Activated CD8-positive, alpha-beta T cell treated with anti-CD3 and anti-CD28 coated beads, Interleukin-2, amount 10 ng/mL, durations not matched to agents 7 days and 5 days (primary cell): ENCODE measurements around the gene LYRM1. TPM values are rescaled to one million over a fixed set of nuclear protein-coding genes. Genes with fewer than 3 reads are reported as not detected.
"Not testable (repeated sequence)": the region's sequence is repeated elsewhere in the genome, so short reads cannot be mapped to it uniquely, and the experiment has no call there.

Experiments
- ATAC-seq: fragments of 150-1000 bp; cut with Tn5 transposase; one replicate; pipeline ENCODE4 v1.10.0; 2021; ENCODE audit warnings: moderate library complexity
- CTCF ChIA-PET: fragments of 350-600 bp; sonication (Branson Sonifier 250); formaldehyde crosslinking; loops from one replicate; lab custom pipeline; 2021; ENCODE audit warnings: antibody characterized with exemption; lab: Charles Lee
- POLR2A ChIA-PET: fragments of 350-600 bp; sonication (Branson Sonifier 250); formaldehyde crosslinking; loops from one replicate; lab custom pipeline; 2021; ENCODE audit warnings: antibody characterized with exemption; lab: Charles Lee
- DNase-seq: peaks from one replicate; pipeline ENCODE4 v3.0.0-alpha.2; 2020
- H3K27ac Mint-ChIP-seq: one replicate; pipeline ENCODE4 v1.8.0; 2021; ENCODE audit warnings: mild to moderate bottlenecking, mixed read lengths
- H3K27me3 Mint-ChIP-seq: one replicate; pipeline ENCODE4 v1.8.0; 2021; ENCODE audit warnings: low read depth, mixed read lengths
- H3K36me3 Mint-ChIP-seq: one replicate; pipeline ENCODE4 v1.8.0; 2021; ENCODE audit warnings: low read depth, mixed read lengths
- H3K4me1 Mint-ChIP-seq: one replicate; pipeline ENCODE4 v1.8.0; 2021; ENCODE audit warnings: low read depth, mixed read lengths
- H3K4me3 Mint-ChIP-seq: one replicate; pipeline ENCODE4 v1.8.0; 2021; ENCODE audit warnings: mild to moderate bottlenecking, mixed read lengths
- H3K9me3 Mint-ChIP-seq: one replicate; pipeline ENCODE4 v1.8.0; 2022; ENCODE audit warnings: mixed read lengths; ENCODE audit not compliant: insufficient read depth
- total RNA-seq, 2 experiments: library from RNA; stranded (reverse); gene quantifications; one replicate each; pipeline ENCODE4 v1.2.3, GENCODE V29; 2021

The LYRM1 gene, protein sequence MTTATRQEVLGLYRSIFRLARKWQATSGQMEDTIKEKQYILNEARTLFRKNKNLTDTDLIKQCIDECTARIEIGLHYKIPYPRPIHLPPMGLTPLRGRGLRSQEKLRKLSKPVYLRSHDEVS
- 10 to 100 TPM; 27.5 to 28.0 TPM for total RNA-seq

DNA sequence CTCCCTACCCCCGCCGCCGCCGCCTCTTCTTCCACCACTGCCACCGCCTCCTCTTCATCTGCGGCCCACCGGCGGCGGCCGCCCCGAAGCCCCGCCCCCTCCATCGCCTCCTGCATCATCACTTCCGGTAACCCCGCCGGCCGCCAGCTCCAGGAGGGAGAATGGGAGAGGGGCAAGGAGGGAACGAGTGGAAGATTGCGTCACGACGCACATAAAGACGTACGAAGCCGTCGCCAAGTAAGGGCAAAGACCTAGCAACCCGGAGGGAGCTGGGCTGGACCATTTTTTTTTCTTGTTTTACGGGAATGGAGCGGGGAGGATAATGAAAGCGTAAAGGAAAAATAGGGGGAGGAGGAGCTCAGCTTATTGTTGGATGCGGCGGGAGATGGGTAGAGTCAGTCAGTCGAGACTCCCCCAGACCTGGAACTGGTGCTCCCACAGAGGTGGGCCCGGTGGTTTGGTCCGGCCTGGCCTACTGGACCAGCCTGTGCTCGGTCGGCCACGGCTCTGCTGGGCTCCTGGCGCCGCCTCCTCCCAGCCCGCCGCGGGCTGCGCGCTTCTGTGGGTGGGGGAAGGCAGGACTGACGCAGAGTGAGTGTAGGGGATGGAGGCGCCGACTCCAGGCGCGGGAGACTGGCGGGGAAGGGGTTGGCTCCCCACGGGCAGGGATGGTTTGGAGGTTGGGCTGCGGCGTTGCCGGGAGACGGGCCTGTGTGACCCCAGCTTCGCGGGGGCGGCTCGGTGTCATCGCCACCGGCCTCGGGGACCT lies at the start of gene LYRM1, which contains the start of gene DCUN1D3:
TSS of gene LYRM1 (plus strand) at position 473 of the 769 bp plus-strand sequence. CDS start 14,785 bp downstream, outside the sequence.
TSS of gene DCUN1D3 (minus strand) at position 60 of the 769 bp plus-strand sequence. CDS start 37,820 bp downstream, outside the sequence.
- peak within 1 kb of the TSS; percentile 95 for H3K27ac Mint-ChIP-seq
- peaks cover 50% of the 10 kb centered on the region for H3K36me3 Mint-ChIP-seq
- ChIA-PET CTCF (interaction anchor here (0.7 to 5.2 kb wide), 10 partner anchors 9 to 94 kb away, joined by 3 to 38 read pairs (median 4); no protein-coding TSS in a partner anchor), POLR2A (interaction anchor here (0.7 to 6.4 kb wide), 11 partner anchors 8 to 160 kb away, joined by 3 to 46 read pairs (median 4); partner anchors contain the start of genes ERI2 and REXO5)
- peak within 1 kb of the TSS; percentile 83 for H3K4me3 Mint-ChIP-seq
- peaks cover 72% of the 10 kb centered on the region for H3K4me1 Mint-ChIP-seq
- no peaks in the 10 kb centered on the region for H3K27me3 Mint-ChIP-seq
- peak; percentile 93 for DNase-seq
- no peaks in the 10 kb centered on the region for H3K9me3 Mint-ChIP-seq
- ATAC-seq, result peak; percentile 81

- Mint-ChIP-seq H3K27me3 (no peaks in the 10 kb centered on the region), H3K9me3 (no peaks in the 10 kb centered on the region), H3K27ac (no peak overlapping the region), H3K4me3 (no peak overlapping the region), H3K36me3 (peaks cover 26% of the 10 kb centered on the region), H3K4me1 (peaks cover 33% of the 10 kb centered on the region)
- ATAC-seq (no peak), DNase-seq (no peak)
- POLR2A ChIA-PET, result interaction anchor here (1.6 kb wide), 1 partner anchor 49 kb away, joined by 4 read pairs; the partner anchor contains the start of gene DCUN1D3
- CTCF ChIA-PET, result interaction anchor here (0.8 to 4.0 kb wide), 30 partner anchors 15 to 308 kb away, joined by 3 to 42 read pairs (median 5); partner anchors contain the start of gene LYRM1
Observed at GRCh38 chr16:20850981-20851380, 49.6 kb upstream of the LYRM1 start.

DNA sequence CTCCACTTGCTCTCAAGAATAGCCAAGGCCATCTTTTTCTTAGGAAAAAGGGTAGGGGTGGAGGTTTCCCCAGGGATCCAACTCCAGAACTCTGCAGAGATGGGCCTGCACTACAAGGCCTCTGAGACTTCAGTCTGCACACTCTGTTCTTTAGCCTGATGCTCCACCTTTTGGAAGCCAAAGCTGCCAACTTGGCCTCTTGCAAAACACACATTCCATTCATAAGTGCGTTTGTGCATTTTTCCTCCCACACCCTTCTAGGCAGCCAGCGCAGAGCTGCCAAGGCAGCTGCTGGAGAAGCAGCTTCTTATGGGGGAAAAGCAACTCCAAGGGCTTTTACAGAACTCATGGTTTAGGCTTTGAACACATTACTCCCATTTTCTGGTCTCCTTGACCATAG lies 49.0 kb upstream of the LYRM1 start:
- ATAC-seq (no peak), DNase-seq (no peak)
- H3K4me3 Mint-ChIP-seq, result no peak overlapping the region
- H3K4me1 Mint-ChIP-seq, result peaks cover 31% of the 10 kb centered on the region
- H3K27ac Mint-ChIP-seq, result no peak overlapping the region
- H3K9me3 Mint-ChIP-seq, result no peaks in the 10 kb centered on the region
- no peaks in the 10 kb centered on the region for H3K27me3 Mint-ChIP-seq
- CTCF ChIA-PET, result interaction anchor here (1.1 to 4.0 kb wide), 11 partner anchors 14 to 232 kb away, joined by 3 to 42 read pairs (median 8); partner anchors contain the start of genes DCUN1D3 and LYRM1
- peaks cover 20% of the 10 kb centered on the region for H3K36me3 Mint-ChIP-seq
- POLR2A ChIA-PET, result interaction anchor here (1.6 kb wide), 1 partner anchor 48 kb away, joined by 4 read pairs; the partner anchor contains the start of gene DCUN1D3

GRCh38 chr16:20853143-20853542 lies 47.4 kb upstream of the LYRM1 start:
- POLR2A ChIA-PET, result no interaction called here
- no peak for DNase-seq
- CTCF ChIA-PET, result interaction anchor here (0.5 to 1.7 kb wide), 6 partner anchors 22 to 337 kb away, joined by 3 to 9 read pairs (median 4); partner anchors contain the start of genes DCUN1D3, ERI2, LYRM1 and REXO5
- peaks cover 24% of the 10 kb centered on the region for H3K4me1 Mint-ChIP-seq
- H3K27me3 Mint-ChIP-seq, result no peaks in the 10 kb centered on the region
- no peak overlapping the region for H3K27ac Mint-ChIP-seq
- no peak overlapping the region for H3K4me3 Mint-ChIP-seq
- H3K36me3 Mint-ChIP-seq, result peaks cover 18% of the 10 kb centered on the region
- no peaks in the 10 kb centered on the region for H3K9me3 Mint-ChIP-seq
- ATAC-seq, result no peak

GRCh38 chr16:20853981-20854620 lies 46.5 kb upstream of the LYRM1 start:
- Mint-ChIP-seq H3K9me3 (no peaks in the 10 kb centered on the region), H3K4me3 (no peak overlapping the region), H3K4me1 (peaks cover 24% of the 10 kb centered on the region), H3K36me3 (peaks cover 18% of the 10 kb centered on the region), H3K27ac (no peak overlapping the region), H3K27me3 (no peaks in the 10 kb centered on the region)
- CTCF ChIA-PET, result interaction anchor here (1.3 kb wide), 2 partner anchors 21 to 46 kb away, joined by 4 to 9 read pairs; partner anchors contain the start of genes DCUN1D3 and LYRM1
- no peak for DNase-seq
- POLR2A ChIA-PET, result interaction anchor here (1.0 to 1.2 kb wide), 2 partner anchors 21 to 46 kb away, joined by 4 read pairs; partner anchors contain the start of genes DCUN1D3 and LYRM1
- no peak for ATAC-seq

GRCh38 chr16:20854963-20855362 lies 45.6 kb upstream of the LYRM1 start:
- Mint-ChIP-seq H3K9me3 (no peaks in the 10 kb centered on the region), H3K27me3 (no peaks in the 10 kb centered on the region), H3K4me1 (peaks cover 19% of the 10 kb centered on the region), H3K27ac (no peak overlapping the region), H3K36me3 (peaks cover 21% of the 10 kb centered on the region), H3K4me3 (no peak overlapping the region)
- DNase-seq (no peak), ATAC-seq (no peak)
- CTCF ChIA-PET, result interaction anchor here (1.9 kb wide), 1 partner anchor 20 kb away, joined by 6 read pairs; no protein-coding TSS in a partner anchor
- POLR2A ChIA-PET, result interaction anchor here (1.2 kb wide), 1 partner anchor 45 kb away, joined by 4 read pairs; the partner anchor contains the start of genes DCUN1D3 and LYRM1

GRCh38 chr16:20857281-20857680 lies 43.3 kb upstream of the LYRM1 start:
- DNase-seq, result no peak
- Mint-ChIP-seq H3K4me3 (no peak overlapping the region), H3K36me3 (peaks cover 27% of the 10 kb centered on the region), H3K9me3 (no peaks in the 10 kb centered on the region), H3K27me3 (no peaks in the 10 kb centered on the region), H3K27ac (no peak overlapping the region), H3K4me1 (peaks cover 10% of the 10 kb centered on the region)
- no peak for ATAC-seq
- POLR2A ChIA-PET, result interaction anchor here (1.5 kb wide), 1 partner anchor 17 kb away, joined by 4 read pairs; no protein-coding TSS in a partner anchor
- CTCF ChIA-PET, result interaction anchor here (0.9 to 1.8 kb wide), 2 partner anchors 9 to 51 kb away, joined by 3 to 5 read pairs; partner anchors contain the start of genes ERI2 and REXO5

DNA sequence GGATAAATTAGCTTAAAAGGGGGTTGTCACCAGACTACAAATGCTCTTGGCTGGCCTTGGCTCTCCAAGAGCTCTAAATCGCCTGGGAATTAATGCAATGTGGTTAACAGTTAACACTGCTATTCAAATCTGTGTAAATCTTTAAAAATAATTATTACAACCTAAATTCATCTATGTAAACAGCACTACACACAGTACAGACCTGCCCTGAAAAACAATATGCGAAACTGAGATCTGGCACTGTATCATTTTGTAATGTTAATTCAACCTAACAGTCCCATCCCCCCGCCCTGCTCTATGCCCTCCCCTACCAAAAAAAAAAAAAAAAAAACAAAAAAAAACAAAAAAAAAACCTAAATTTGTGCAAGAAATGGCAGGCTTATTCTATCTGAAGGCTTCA lies 41.3 kb upstream of the LYRM1 start:
- Mint-ChIP-seq H3K4me3 (no peak overlapping the region), H3K4me1 (peaks cover 10% of the 10 kb centered on the region), H3K27me3 (no peaks in the 10 kb centered on the region), H3K27ac (no peak overlapping the region), H3K36me3 (peaks cover 29% of the 10 kb centered on the region), H3K9me3 (no peaks in the 10 kb centered on the region)
- no peak for DNase-seq
- POLR2A ChIA-PET, result no interaction called here
- CTCF ChIA-PET, result no interaction called here
- no peak for ATAC-seq

DNA sequence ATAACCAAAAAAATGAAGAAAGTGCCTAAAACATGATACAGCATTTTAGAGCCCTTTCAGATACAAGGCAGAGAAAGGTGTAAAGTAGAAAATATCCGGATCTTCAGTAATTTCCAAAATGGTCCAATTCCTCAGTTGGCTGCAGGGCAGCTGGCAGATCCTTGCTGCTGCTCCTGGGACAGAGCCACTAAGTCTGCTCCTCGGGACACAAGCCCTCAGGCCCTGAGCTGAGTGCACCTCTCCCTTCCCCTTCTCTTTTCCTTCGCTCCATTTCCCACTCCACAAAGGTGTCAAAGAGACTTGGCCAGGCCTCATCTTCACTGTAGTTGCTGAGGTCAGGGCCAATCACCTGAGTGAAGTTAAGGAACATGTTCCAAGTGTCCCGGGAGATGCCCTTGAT lies 40.9 kb upstream of the LYRM1 start:
- H3K36me3 Mint-ChIP-seq, result peaks cover 32% of the 10 kb centered on the region

DNA sequence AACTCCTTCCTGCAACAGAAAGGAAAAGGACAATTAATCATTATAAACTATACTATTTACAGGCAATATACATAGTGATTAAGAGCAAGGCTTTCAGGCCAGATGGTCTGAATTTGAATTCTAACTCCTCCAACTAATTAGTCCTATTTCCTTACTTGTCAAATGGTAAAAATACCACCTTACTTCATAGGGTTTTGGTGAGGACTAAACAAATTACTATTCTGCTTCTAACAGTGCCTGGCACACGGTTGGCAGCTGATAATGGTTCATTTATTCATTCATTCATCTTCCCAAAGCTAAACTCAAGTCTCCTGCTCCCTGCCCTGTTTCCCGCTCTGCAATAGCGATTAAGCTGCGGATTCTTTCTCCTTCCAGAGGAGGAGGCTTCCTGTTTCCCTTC lies 40.2 kb upstream of the LYRM1 start:
- Mint-ChIP-seq H3K36me3 (peaks cover 30% of the 10 kb centered on the region), H3K27ac (no peak overlapping the region), H3K9me3 (no peaks in the 10 kb centered on the region), H3K4me1 (peaks cover 15% of the 10 kb centered on the region), H3K27me3 (no peaks in the 10 kb centered on the region), H3K4me3 (no peak overlapping the region)
- no peak for DNase-seq
- ChIA-PET POLR2A (no interaction called here), CTCF (no interaction called here)
- no peak for ATAC-seq

More for the DNA sequence above, 40.9 kb upstream of the LYRM1 start:
- no peak overlapping the region for H3K4me3 Mint-ChIP-seq
- DNase-seq (no peak), ATAC-seq (no peak)
- peaks cover 13% of the 10 kb centered on the region for H3K4me1 Mint-ChIP-seq
- H3K27me3 Mint-ChIP-seq, result no peaks in the 10 kb centered on the region
- H3K27ac Mint-ChIP-seq, result no peak overlapping the region
- ChIA-PET POLR2A (no interaction called here), CTCF (no interaction called here)
- no peaks in the 10 kb centered on the region for H3K9me3 Mint-ChIP-seq

- DNase-seq, H3K27me3 Mint-ChIP-seq, POLR2A ChIA-PET, H3K27ac Mint-ChIP-seq, CTCF ChIA-PET, H3K9me3 Mint-ChIP-seq, ATAC-seq, H3K4me3 Mint-ChIP-seq: not testable (repeated sequence)
- Mint-ChIP-seq H3K36me3 (peaks cover 27% of the 10 kb centered on the region), H3K4me1 (peaks cover 22% of the 10 kb centered on the region)
Observed at GRCh38 chr16:20860995-20861394, 39.6 kb upstream of the LYRM1 start.
